GM12864 (cell line): ENCODE data around the gene OCIAD2.
"Not testable (repeated sequence)": the region's sequence is repeated elsewhere in the genome, so short reads cannot be mapped to it uniquely, and the experiment has no call there.

Experiments
- DNase-seq: peaks from one replicate; pipeline ENCODE4 v3.0.0-alpha.2; 2011; ENCODE audit warnings: low read depth
- H3K4me3 ChIP-seq: 2 replicates; pipeline ENCODE4 v1.5.1; 2011; ENCODE audit warnings: mild to moderate bottlenecking, low read depth, low read length, control low read depth
- CTCF ChIP-seq: IDR thresholded peaks from 2 replicates; pipeline ENCODE4 v1.5.1; 2011; ENCODE audit warnings: low read depth, mild to moderate bottlenecking, moderate library complexity, low read length, control low read depth, inconsistent platforms; ENCODE audit errors: missing control alignments

OCIAD2 gene

GRCh38 chr4:48854982-48855381, 51.6 kb downstream of the OCIAD2 start:
- no peak for TF ChIP-seq CTCF
- H3K4me3 ChIP-seq, result no peak overlapping the region
- no peak for DNase-seq

- H3K4me3 ChIP-seq, result no peak overlapping the region
- no peak for TF ChIP-seq CTCF
- no peak for DNase-seq
These were observed 52.2 kb downstream of the OCIAD2 start for GRCh38 chr4:48854395-48854683.

GRCh38 chr4:48853604-48854394, 52.8 kb downstream of the OCIAD2 start:
- DNase-seq, result no peak
- H3K4me3 ChIP-seq, result no peak overlapping the region
- no peak for TF ChIP-seq CTCF

- H3K4me3 ChIP-seq, result no peak overlapping the region
- DNase-seq, result no peak
- no peak for TF ChIP-seq CTCF
These were observed 54.9 kb downstream of the OCIAD2 start for GRCh38 chr4:48851651-48852050.

GRCh38 chr4:48848799-48849198, 57.8 kb downstream of the OCIAD2 start:
- not testable (repeated sequence) for DNase-seq, H3K4me3 ChIP-seq

GRCh38 chr4:48844843-48845242, 61.7 kb downstream of the OCIAD2 start:
- DNase-seq, result no peak
- no peak overlapping the region for H3K4me3 ChIP-seq
- no peak for TF ChIP-seq CTCF

GRCh38 chr4:48841045-48841827, 65.3 kb downstream of the OCIAD2 start:
- no peak overlapping the region for H3K4me3 ChIP-seq
- DNase-seq, result no peak
- TF ChIP-seq CTCF, result no peak
